Vagina (tissue), 1 donor: Measurements from ENCODE around the gene FAR2. TPM values are rescaled to one million over a fixed set of nuclear protein-coding genes. Genes with fewer than 3 reads are reported as not detected.

ENCODE experiments used
- total RNA-seq: library from RNA; depleted of rRNA; stranded (reverse); fragments of >200 nt; gene quantifications from one replicate; pipeline ENCODE4 v1.2.3, GENCODE V29; 2016

The FAR2 gene
- total RNA-seq, 1 donor from 2014 or later = 16.2 TPM

Other genes starting within 250 kb of the FAR2 start
- 52.8 TPM for gene ERGIC2, start 231.9 kb downstream of the FAR2 start, total RNA-seq